Measurements from ENCODE around the gene FOXP1. TPM values are rescaled to one million over a fixed set of nuclear protein-coding genes. Genes with fewer than 3 reads are reported as not detected.
A peak's percentile ranks its signal among the peaks of the same experiment; 100 is the strongest.

Gene FOXP1
- 33.2 and 33.3 TPM in 2 replicates for total RNA-seq

GRCh38 chr3:71583566-71584393 lies at the start of gene FOXP1:
Gene FOXP1, minus strand, starts transcription at chr3:71583728. Its CDS starts 385,347 bp downstream, at chr3:71198381.
- no peaks in the 10 kb centered on the region for H3K36me3 ChIP-seq (ENCODE audit: control insufficient read depth, insufficient read depth, low read length)
- DNase-seq (ENCODE audit: low read depth) (peak; percentile 37), FAIRE-seq (no peak)
- H3K27me3 ChIP-seq (ENCODE audit: control insufficient read depth, insufficient read depth, low read length): no peaks in the 10 kb centered on the region
- peak within 1 kb of the TSS; percentile 85 for H3K4me3 ChIP-seq (ENCODE audit: low read depth, low read length)
- no peak for TF ChIP-seq CTCF (IDR thresholded peaks at IDR 0.05; ENCODE audit: insufficient read depth, low read length, severe bottlenecking)

- Histone ChIP-seq H3K4me3 (ENCODE audit: low read depth, low read length) (no peak overlapping the region), H3K27me3 (ENCODE audit: control insufficient read depth, insufficient read depth, low read length) (no peaks in the 10 kb centered on the region), H3K36me3 (ENCODE audit: control insufficient read depth, insufficient read depth, low read length) (no peaks in the 10 kb centered on the region)
- DNase-seq (ENCODE audit: low read depth): no peak
- no peak for TF ChIP-seq CTCF (IDR thresholded peaks at IDR 0.05; ENCODE audit: insufficient read depth, low read length, severe bottlenecking)
- no peak for FAIRE-seq
Measured at GRCh38 chr3:71629711-71630110, 46.2 kb upstream of the FOXP1 start.

DNA sequence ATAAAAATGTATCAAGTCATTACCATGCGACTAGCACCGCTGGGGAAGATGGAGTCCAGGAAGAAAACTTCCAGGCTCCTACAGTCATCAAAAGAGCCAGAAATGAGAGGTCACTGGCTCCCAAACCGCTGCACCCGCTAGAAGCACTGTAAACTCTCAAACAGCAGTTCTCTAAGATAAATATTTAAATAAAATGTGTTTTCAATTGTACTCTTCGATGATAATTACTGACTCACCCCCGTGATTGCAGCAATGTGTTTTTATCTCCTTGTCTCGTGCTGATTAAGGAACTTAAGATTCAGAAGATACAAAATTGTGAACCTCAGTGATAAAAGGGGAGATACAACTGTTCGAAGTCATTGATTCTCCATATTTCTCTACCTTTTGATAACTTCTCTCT lies 45.8 kb upstream of the FOXP1 start:
- FAIRE-seq (no peak), DNase-seq (ENCODE audit: low read depth) (no peak)
- Histone ChIP-seq H3K4me3 (ENCODE audit: low read depth, low read length) (no peak overlapping the region), H3K36me3 (ENCODE audit: control insufficient read depth, insufficient read depth, low read length) (no peaks in the 10 kb centered on the region), H3K27me3 (ENCODE audit: control insufficient read depth, insufficient read depth, low read length) (no peaks in the 10 kb centered on the region)
- no peak for TF ChIP-seq CTCF (IDR thresholded peaks at IDR 0.05; ENCODE audit: insufficient read depth, low read length, severe bottlenecking)

DNA sequence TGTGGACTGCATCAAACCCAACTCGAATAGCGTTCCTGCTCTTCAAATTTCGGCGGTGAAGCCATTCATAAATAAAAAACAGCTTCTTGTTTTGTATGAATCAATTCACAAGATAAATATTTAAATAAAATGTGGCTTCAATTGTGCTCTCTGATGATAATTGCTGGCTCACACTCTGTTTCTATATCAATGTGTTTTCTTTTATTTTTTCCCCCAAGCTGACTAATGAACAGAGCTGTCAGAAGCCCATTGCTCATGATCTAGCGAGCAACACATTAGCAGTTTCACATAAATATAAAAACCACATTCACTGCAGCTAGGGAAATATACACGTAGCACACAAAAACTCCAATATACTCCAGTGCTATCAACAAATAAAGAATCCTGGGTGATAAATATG lies 45.0 kb upstream of the FOXP1 start:
- DNase-seq (ENCODE audit: low read depth) (no peak), FAIRE-seq (no peak)
- H3K27me3 ChIP-seq (ENCODE audit: control insufficient read depth, insufficient read depth, low read length): no peaks in the 10 kb centered on the region
- no peaks in the 10 kb centered on the region for H3K36me3 ChIP-seq (ENCODE audit: control insufficient read depth, insufficient read depth, low read length)
- TF ChIP-seq CTCF (IDR thresholded peaks at IDR 0.05; ENCODE audit: insufficient read depth, low read length, severe bottlenecking): no peak
- no peak overlapping the region for H3K4me3 ChIP-seq (ENCODE audit: low read depth, low read length)

- Histone ChIP-seq H3K4me3 (ENCODE audit: low read depth, low read length) (no peak overlapping the region), H3K27me3 (ENCODE audit: control insufficient read depth, insufficient read depth, low read length) (peaks cover 2% of the 10 kb centered on the region), H3K36me3 (ENCODE audit: control insufficient read depth, insufficient read depth, low read length) (no peaks in the 10 kb centered on the region)
- DNase-seq (ENCODE audit: low read depth) (no peak), FAIRE-seq (no peak)
- no peak for TF ChIP-seq CTCF (IDR thresholded peaks at IDR 0.05; ENCODE audit: insufficient read depth, low read length, severe bottlenecking)
Measured at GRCh38 chr3:71625676-71626075, 42.1 kb upstream of the FOXP1 start.

Data from bronchial epithelial cell (primary cell).